ACC112 (cell line): ENCODE measurements around the gene GRIK1.

Source experiments
- H2AFZ ChIP-seq: fragments of 200-600 bp; sonication (generic); one replicate; pipeline ENCODE4 v1.6.0; 2017; ENCODE audit warnings: antibody characterized with exemption, low read length; ENCODE audit not compliant: unreplicated experiment
- H3K27ac ChIP-seq: fragments of 200-600 bp; sonication (generic); 2 replicates; pipeline ENCODE4 v1.5.1; 2014; ENCODE audit warnings: low read depth, mild to moderate bottlenecking, antibody characterized with exemption, low read length, moderate library complexity
- H3K27me3 ChIP-seq: fragments of 200-600 bp; sonication (generic); 2 replicates; pipeline ENCODE4 v1.6.1; 2014; ENCODE audit warnings: mild to moderate bottlenecking, antibody characterized with exemption, low read length, moderate library complexity, mixed read lengths; ENCODE audit not compliant: insufficient read depth
- H3K36me3 ChIP-seq: fragments of 200-600 bp; sonication (generic); 2 replicates; pipeline ENCODE4 v1.6.1; 2016; ENCODE audit warnings: mild to moderate bottlenecking, antibody characterized with exemption, low read length, moderate library complexity, mixed read lengths; ENCODE audit not compliant: insufficient read depth
- H3K4me1 ChIP-seq: fragments of 200-600 bp; sonication (generic); one replicate; pipeline ENCODE4 v1.6.1; 2016; ENCODE audit warnings: low read length, mixed read lengths; ENCODE audit not compliant: insufficient read depth, unreplicated experiment, control insufficient read depth
- H3K4me3 ChIP-seq: fragments of 200-600 bp; sonication (generic); 2 replicates; pipeline ENCODE4 v1.5.1; 2014; ENCODE audit warnings: mild to moderate bottlenecking, low read depth, low read length
- H3K79me2 ChIP-seq: fragments of 200-600 bp; sonication (generic); one replicate; pipeline ENCODE4 v1.6.0; 2016; ENCODE audit warnings: low read length; ENCODE audit not compliant: control insufficient read depth, unreplicated experiment, insufficient read depth

GRIK1 gene

DNA sequence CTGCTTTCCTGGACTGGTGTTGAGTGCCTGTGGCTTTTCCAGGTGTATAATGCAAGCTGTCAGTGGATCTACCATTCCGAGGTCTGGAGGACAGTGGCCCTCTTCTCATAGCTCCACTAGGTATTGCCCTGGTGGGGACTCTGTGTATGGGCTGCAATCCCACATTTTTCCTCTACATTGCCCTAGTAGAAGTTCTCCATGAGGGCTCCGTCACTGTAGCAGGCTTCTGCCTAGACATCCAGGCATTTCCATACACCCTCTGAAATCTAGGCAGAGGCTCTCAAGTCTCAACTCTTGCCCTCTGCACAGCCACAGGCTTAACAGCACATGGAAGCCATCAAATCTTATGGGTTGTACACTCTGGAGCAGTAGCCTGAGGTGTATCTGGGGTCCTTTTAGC lies 107.6 kb downstream of the GRIK1 start:
- no peaks in the 10 kb centered on the region for H3K36me3 ChIP-seq
- no peaks in the 10 kb centered on the region for H3K79me2 ChIP-seq
- H2AFZ ChIP-seq: no peak overlapping the region
- H3K27ac ChIP-seq: no peak overlapping the region
- H3K27me3 ChIP-seq: no peaks in the 10 kb centered on the region
- no peak overlapping the region for H3K4me3 ChIP-seq
- H3K4me1 ChIP-seq: peaks cover 5% of the 10 kb centered on the region

DNA sequence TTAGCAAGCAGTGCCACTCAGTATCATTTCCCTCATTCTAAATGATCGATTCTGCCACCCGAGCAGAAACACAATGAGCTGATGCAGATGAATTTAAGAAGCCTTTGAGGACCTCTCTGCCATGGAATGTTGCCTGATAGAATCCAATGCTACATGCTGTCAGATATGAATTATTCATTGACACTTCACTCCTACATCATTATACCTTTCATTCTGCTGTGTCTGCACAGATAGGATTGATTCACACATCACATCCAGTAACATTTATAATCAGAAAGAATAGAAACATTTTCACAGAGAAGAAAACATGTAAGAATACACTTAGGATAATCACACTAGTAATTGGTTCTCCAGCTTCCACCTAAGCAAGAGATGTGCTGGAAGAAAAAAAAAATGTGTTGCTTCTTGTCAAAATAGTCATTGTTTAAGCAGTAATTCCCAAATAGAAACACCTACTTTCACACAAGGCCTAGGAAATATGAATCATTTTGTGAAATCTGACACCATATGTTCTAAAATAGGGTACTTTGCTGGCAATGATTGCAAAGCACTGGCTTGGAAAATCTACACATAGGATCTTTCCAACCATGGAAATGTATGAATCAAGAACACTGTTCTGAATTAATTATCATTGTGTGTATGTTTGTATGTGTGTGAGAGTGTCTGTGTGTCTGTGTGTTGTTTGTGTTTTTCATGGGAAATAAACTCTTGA lies 110.1 kb downstream of the GRIK1 start:
- no peak overlapping the region for H2AFZ ChIP-seq
- no peak overlapping the region for H3K27ac ChIP-seq
- no peaks in the 10 kb centered on the region for H3K79me2 ChIP-seq
- peaks cover 12% of the 10 kb centered on the region for H3K4me1 ChIP-seq
- H3K36me3 ChIP-seq: no peaks in the 10 kb centered on the region
- no peak overlapping the region for H3K4me3 ChIP-seq
- no peaks in the 10 kb centered on the region for H3K27me3 ChIP-seq

- Histone ChIP-seq H2AFZ (no peak overlapping the region), H3K4me3 (no peak overlapping the region), H3K4me1 (peaks cover 12% of the 10 kb centered on the region), H3K27me3 (no peaks in the 10 kb centered on the region), H3K27ac (no peak overlapping the region), H3K36me3 (no peaks in the 10 kb centered on the region), H3K79me2 (no peaks in the 10 kb centered on the region)
These were observed 112.1 kb downstream of the GRIK1 start for GRCh38 chr21:29827647-29828046.

GRCh38 chr21:29827236-29827635 lies 112.6 kb downstream of the GRIK1 start:
- H3K27me3 ChIP-seq: no peaks in the 10 kb centered on the region
- no peak overlapping the region for H2AFZ ChIP-seq
- H3K27ac ChIP-seq: no peak overlapping the region
- H3K36me3 ChIP-seq: no peaks in the 10 kb centered on the region
- H3K79me2 ChIP-seq: no peaks in the 10 kb centered on the region
- peaks cover 12% of the 10 kb centered on the region for H3K4me1 ChIP-seq
- no peak overlapping the region for H3K4me3 ChIP-seq

GRCh38 chr21:29826386-29826785 lies 113.4 kb downstream of the GRIK1 start:
- H3K4me3 ChIP-seq: no peak overlapping the region
- H3K27me3 ChIP-seq: no peaks in the 10 kb centered on the region
- no peak overlapping the region for H3K27ac ChIP-seq
- H3K4me1 ChIP-seq: peaks cover 12% of the 10 kb centered on the region
- H3K79me2 ChIP-seq: no peaks in the 10 kb centered on the region
- H2AFZ ChIP-seq: no peak overlapping the region
- no peaks in the 10 kb centered on the region for H3K36me3 ChIP-seq

GRCh38 chr21:29825936-29826335 lies 113.9 kb downstream of the GRIK1 start:
- no peaks in the 10 kb centered on the region for H3K79me2 ChIP-seq
- H3K4me3 ChIP-seq: no peak overlapping the region
- no peaks in the 10 kb centered on the region for H3K36me3 ChIP-seq
- no peaks in the 10 kb centered on the region for H3K27me3 ChIP-seq
- H3K27ac ChIP-seq: no peak overlapping the region
- H3K4me1 ChIP-seq: peaks cover 12% of the 10 kb centered on the region
- peak overlapping the region; percentile 41 for H2AFZ ChIP-seq

DNA sequence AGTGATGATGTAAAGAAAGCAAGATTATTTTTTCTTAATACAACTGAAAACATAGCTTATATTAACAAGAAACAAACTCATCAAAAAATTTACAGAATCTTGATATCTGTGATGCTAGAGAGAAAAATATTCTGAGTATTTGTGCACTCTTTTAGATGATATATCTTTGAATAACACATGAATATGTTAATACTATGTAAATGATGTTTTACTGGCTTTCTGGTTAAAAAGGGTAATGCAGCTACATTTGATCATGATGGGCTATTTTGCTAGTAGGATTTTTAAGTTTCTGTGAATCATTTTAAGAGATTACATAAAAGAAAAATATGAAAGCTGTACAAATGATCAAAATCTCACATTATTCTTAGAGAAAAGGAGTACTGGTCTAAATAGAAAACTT lies 114.5 kb downstream of the GRIK1 start:
- peaks cover 12% of the 10 kb centered on the region for H3K4me1 ChIP-seq
- no peak overlapping the region for H3K27ac ChIP-seq
- no peaks in the 10 kb centered on the region for H3K79me2 ChIP-seq
- H2AFZ ChIP-seq: no peak overlapping the region
- H3K27me3 ChIP-seq: no peaks in the 10 kb centered on the region
- H3K4me3 ChIP-seq: no peak overlapping the region
- H3K36me3 ChIP-seq: no peaks in the 10 kb centered on the region

DNA sequence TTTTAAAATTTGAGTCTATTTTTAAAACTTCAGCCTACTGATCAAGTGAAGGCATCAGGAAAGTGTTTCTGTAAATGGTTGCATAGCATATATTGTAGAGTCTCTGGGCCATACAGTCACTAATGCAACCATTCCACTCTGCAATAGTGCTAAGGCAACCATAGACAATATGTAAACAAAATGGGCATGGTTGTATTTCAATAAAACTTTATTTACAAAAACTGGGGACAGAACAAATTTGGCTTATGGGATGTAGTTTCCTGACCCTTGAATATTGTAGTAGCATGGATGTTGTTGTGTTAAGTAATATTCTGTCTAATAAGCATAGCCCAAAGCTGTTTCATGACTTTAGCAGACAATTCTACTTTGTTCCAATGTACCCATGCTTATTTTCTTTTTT lies 117.7 kb downstream of the GRIK1 start:
- no peak overlapping the region for H3K27ac ChIP-seq
- no peaks in the 10 kb centered on the region for H3K79me2 ChIP-seq
- H3K4me1 ChIP-seq: peaks cover 8% of the 10 kb centered on the region
- H2AFZ ChIP-seq: no peak overlapping the region
- no peak overlapping the region for H3K4me3 ChIP-seq
- H3K27me3 ChIP-seq: no peaks in the 10 kb centered on the region
- no peaks in the 10 kb centered on the region for H3K36me3 ChIP-seq

DNA sequence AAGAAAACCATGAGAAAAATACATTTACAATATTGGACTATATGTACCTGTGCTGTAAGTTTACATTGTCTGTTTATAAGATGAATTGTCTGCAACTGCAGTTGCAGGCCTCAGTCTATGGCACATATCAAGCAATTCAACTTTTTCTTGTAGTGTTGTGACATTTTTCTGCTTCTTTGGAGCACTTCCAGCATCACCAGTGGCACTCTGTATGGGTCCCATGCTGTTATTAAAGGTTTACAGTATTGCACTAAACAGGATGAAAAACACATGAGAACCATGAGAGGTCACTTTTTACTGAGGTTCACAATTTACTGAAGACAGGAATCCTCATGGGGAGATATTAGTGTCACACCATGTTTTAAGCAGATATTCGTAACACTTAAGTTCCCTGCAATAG lies 118.6 kb downstream of the GRIK1 start:
- no peak overlapping the region for H2AFZ ChIP-seq
- no peaks in the 10 kb centered on the region for H3K79me2 ChIP-seq
- H3K4me3 ChIP-seq: no peak overlapping the region
- no peaks in the 10 kb centered on the region for H3K27me3 ChIP-seq
- H3K27ac ChIP-seq: no peak overlapping the region
- no peaks in the 10 kb centered on the region for H3K36me3 ChIP-seq
- H3K4me1 ChIP-seq: peaks cover 8% of the 10 kb centered on the region

DNA sequence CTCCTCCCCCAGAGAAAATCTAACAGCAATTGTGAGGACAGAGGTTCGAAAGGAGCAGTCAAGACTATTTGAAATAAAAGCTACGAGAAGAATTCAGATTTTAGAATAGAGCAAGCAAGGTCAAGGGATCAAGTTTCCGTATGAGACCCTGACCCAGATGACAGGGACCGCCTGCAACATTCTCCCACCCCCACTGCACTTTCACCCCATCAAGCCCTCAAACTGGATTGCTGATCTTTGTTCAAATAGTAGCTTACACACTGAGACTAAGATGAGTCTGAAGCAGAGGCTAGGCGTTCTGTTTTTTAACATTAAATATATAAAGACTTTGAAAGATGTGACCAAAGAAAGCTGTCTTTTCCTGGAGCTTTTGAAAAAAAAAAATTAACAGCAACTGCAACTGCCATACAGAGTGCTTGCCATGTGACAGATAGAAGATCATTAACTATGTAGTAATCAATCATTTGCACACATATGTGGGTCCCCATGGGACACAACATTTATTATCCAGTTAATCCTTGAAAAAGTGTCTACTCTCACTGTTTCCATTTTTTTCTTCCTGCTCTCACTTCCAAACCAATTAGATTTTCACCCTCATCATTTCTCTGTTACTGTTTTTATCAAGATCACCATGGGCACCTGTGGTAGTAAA lies 120.0 kb downstream of the GRIK1 start:
- H2AFZ ChIP-seq: no peak overlapping the region
- no peaks in the 10 kb centered on the region for H3K36me3 ChIP-seq
- H3K79me2 ChIP-seq: no peaks in the 10 kb centered on the region
- H3K27ac ChIP-seq: no peak overlapping the region
- H3K27me3 ChIP-seq: no peaks in the 10 kb centered on the region
- no peak overlapping the region for H3K4me3 ChIP-seq
- no peaks in the 10 kb centered on the region for H3K4me1 ChIP-seq

GRCh38 chr21:29818383-29818921 lies 121.3 kb downstream of the GRIK1 start:
- no peak overlapping the region for H2AFZ ChIP-seq
- no peak overlapping the region for H3K4me3 ChIP-seq
- no peak overlapping the region for H3K27ac ChIP-seq
- no peaks in the 10 kb centered on the region for H3K4me1 ChIP-seq
- no peaks in the 10 kb centered on the region for H3K27me3 ChIP-seq
- no peaks in the 10 kb centered on the region for H3K36me3 ChIP-seq
- no peaks in the 10 kb centered on the region for H3K79me2 ChIP-seq
